Measurements from ENCODE around the gene ACTL6B.

- TF ChIP-seq, protein P1, sequence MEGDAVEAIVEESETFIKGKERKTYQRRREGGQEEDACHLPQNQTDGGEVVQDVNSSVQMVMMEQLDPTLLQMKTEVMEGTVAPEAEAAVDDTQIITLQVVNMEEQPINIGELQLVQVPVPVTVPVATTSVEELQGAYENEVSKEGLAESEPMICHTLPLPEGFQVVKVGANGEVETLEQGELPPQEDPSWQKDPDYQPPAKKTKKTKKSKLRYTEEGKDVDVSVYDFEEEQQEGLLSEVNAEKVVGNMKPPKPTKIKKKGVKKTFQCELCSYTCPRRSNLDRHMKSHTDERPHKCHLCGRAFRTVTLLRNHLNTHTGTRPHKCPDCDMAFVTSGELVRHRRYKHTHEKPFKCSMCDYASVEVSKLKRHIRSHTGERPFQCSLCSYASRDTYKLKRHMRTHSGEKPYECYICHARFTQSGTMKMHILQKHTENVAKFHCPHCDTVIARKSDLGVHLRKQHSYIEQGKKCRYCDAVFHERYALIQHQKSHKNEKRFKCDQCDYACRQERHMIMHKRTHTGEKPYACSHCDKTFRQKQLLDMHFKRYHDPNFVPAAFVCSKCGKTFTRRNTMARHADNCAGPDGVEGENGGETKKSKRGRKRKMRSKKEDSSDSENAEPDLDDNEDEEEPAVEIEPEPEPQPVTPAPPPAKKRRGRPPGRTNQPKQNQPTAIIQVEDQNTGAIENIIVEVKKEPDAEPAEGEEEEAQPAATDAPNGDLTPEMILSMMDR (IDR thresholded peaks at IDR 0.05): no peak
- no peak; the same call in 1 of the 2 replicates for TF ChIP-seq POLR2AphosphoS5 (IDR thresholded peaks at IDR 0.05; ENCODE audit: low read depth, low read length)
Measured at GRCh38 chr7:100677308-100678267, 21.3 kb upstream of the ACTL6B start.
